Measurements from ENCODE around the gene COQ8B.

DNA sequence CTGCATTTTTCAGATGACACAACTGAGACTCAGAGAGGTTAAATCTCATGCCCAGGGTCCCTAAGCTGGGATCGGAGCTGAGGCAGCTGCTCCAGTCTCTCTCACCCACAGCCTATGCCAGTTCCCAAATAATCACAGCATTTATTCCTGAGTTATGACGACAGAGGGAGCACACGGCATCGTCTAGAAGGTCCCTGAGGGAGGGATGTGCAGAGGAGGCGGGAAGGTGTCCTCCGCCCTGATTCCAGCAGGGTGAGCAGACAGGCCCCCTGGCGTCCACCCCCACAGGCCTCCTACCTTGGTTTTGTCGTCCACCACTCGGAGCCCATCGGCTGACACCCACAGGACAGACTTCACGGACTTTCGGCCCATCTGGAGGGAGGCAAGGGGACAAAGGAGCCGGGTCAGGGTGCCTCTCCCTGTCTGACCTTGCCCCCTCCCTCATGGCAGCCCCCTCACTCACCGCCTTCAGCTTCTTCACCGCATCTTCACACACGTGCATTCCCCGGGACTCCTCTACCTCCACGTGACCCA lies 34.2 kb downstream of the COQ8B start:
- TF ChIP-seq SMC3 (IDR thresholded peaks at IDR 0.05; ENCODE audit: low read depth, low read length) (no peak), CEBPB (IDR thresholded peaks at IDR 0.05; ENCODE audit: low read depth, low read length) (no peak), NFE2L2 (IDR thresholded peaks at IDR 0.05; ENCODE audit: low read depth, low read length) (no peak), MXI1 (IDR thresholded peaks at IDR 0.05; ENCODE audit: borderline replicate concordance, low read depth, low read length) (no peak), POLR2A (IDR thresholded peaks at IDR 0.05; ENCODE audit: low read depth, low read length) (no peak), RAD21 (IDR thresholded peaks at IDR 0.05; ENCODE audit: low read length) (no peak), RCOR1 (IDR thresholded peaks at IDR 0.05; ENCODE audit: insufficient replicate concordance, low read length) (no peak), CHD1 (IDR thresholded peaks at IDR 0.05; ENCODE audit: low read depth, low read length) (no peak), MAZ (IDR thresholded peaks at IDR 0.05; ENCODE audit: borderline replicate concordance, low read depth, low read length) (no peak), RFX5 (IDR thresholded peaks at IDR 0.05; ENCODE audit: low read depth, low read length) (no peak)
- TF ChIP-seq, protein P1, sequence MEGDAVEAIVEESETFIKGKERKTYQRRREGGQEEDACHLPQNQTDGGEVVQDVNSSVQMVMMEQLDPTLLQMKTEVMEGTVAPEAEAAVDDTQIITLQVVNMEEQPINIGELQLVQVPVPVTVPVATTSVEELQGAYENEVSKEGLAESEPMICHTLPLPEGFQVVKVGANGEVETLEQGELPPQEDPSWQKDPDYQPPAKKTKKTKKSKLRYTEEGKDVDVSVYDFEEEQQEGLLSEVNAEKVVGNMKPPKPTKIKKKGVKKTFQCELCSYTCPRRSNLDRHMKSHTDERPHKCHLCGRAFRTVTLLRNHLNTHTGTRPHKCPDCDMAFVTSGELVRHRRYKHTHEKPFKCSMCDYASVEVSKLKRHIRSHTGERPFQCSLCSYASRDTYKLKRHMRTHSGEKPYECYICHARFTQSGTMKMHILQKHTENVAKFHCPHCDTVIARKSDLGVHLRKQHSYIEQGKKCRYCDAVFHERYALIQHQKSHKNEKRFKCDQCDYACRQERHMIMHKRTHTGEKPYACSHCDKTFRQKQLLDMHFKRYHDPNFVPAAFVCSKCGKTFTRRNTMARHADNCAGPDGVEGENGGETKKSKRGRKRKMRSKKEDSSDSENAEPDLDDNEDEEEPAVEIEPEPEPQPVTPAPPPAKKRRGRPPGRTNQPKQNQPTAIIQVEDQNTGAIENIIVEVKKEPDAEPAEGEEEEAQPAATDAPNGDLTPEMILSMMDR (conservative IDR thresholded peaks at IDR 0.05; ENCODE audit: low read depth, low read length) = no peak
- TF ChIP-seq, protein P2, sequence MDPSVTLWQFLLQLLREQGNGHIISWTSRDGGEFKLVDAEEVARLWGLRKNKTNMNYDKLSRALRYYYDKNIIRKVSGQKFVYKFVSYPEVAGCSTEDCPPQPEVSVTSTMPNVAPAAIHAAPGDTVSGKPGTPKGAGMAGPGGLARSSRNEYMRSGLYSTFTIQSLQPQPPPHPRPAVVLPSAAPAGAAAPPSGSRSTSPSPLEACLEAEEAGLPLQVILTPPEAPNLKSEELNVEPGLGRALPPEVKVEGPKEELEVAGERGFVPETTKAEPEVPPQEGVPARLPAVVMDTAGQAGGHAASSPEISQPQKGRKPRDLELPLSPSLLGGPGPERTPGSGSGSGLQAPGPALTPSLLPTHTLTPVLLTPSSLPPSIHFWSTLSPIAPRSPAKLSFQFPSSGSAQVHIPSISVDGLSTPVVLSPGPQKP (IDR thresholded peaks at IDR 0.05; ENCODE audit: borderline replicate concordance, low read depth, low read length) = no peak
- TF ChIP-seq, protein P3, sequence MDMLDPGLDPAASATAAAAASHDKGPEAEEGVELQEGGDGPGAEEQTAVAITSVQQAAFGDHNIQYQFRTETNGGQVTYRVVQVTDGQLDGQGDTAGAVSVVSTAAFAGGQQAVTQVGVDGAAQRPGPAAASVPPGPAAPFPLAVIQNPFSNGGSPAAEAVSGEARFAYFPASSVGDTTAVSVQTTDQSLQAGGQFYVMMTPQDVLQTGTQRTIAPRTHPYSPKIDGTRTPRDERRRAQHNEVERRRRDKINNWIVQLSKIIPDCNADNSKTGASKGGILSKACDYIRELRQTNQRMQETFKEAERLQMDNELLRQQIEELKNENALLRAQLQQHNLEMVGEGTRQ (IDR thresholded peaks at IDR 0.05; ENCODE audit: low read depth, low read length) = no peak

All from IMR-90 (cell line).